ENCODE results near the gene MRGPRX1.
"Not testable (repeated sequence)": the region's sequence is repeated elsewhere in the genome, so short reads cannot be mapped to it uniquely, and the experiment has no call there.

Gene MRGPRX1

GRCh38 chr11:18939314-18939713 is at the start of gene MRGPRX1:
MRGPRX1 (minus strand) TSS chr11:18939414; CDS start chr11:18934784, 4,630 bp downstream.
- DNase-seq: no peak

DNA sequence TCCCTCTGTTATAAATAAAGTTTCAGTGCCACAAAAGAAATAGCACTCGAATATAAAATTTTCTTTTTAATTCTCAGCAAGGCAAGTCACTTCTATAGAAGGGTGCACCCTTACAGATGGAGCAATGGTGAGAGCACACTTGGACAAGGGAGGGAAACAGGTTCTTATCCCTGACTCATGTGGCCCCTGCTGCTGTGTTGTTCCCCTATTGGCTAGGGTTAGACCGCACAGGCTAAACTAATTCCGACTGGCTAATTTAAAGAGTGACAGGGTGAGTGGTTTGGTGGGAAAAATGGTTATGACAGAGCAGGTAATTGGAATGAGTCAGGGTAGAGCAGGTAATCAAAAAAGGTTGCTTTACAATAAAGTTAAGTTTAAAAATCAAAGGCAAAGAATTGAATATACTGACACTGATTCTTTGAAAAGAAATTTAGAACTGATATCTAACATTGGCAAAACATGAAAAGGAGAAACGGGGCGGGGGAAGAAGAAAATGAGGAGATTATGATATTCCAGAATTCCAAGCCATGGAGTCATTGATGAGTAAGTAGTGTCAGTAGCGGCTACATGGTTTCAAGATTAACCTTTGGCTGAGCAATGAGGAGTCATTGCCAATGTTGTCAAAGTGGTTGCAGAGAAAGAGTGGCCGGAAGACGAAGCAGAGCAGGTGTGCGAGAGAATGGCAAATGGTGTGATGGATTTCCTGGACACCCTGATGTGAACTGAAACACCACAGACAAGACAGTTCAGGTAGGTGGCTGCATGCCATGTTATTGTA is 48.4 kb upstream of the MRGPRX1 start:
- DNase-seq: peak in 1 of 2 experiments; percentile 2

GRCh38 chr11:18986744-18987143 is 47.5 kb upstream of the MRGPRX1 start:
- no peak for DNase-seq

DNA sequence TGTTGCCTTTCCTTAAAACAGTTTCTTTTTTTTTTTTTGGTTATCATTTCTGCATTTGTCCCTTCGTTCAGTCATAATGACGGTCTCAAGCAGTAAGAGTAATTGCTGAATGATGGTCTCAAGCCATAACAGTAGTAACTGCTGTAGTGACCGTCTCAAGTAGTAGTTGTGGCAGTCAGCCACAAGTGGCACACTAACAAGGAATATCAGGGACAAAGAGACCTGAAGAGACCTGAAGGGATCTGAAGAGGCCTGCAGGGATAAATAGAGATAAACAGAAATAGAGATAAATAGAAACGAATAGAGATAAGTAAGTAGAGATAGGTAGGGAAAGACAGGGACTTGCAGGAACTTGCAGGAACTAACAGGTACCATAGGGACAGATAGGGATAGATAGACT is 42.7 kb upstream of the MRGPRX1 start:
- no peak for DNase-seq

- DNase-seq: no peak
Measured at GRCh38 chr11:18974192-18974591, 35.0 kb upstream of the MRGPRX1 start.

- no peak for DNase-seq
Measured at GRCh38 chr11:18972336-18972735, 33.1 kb upstream of the MRGPRX1 start.

DNA sequence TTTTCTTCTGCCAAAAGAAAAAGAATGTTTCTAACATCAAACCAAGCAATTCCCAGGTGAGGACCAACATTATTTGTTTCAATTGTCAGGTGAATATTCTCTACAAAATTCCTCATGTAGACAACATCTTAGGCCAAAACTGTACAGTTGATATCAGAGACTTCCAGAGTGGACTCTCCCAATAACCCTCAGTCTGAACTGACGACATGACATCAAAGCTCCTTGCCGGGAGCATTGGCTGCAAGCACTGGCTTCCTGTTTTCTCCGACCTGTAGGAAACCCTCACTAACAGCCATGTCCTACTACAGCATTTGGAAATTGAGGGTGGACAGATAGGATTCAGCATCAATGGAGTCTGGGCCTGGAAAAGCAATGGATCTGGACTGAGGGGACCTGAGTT is 30.5 kb upstream of the MRGPRX1 start:
- no peak for DNase-seq

DNA sequence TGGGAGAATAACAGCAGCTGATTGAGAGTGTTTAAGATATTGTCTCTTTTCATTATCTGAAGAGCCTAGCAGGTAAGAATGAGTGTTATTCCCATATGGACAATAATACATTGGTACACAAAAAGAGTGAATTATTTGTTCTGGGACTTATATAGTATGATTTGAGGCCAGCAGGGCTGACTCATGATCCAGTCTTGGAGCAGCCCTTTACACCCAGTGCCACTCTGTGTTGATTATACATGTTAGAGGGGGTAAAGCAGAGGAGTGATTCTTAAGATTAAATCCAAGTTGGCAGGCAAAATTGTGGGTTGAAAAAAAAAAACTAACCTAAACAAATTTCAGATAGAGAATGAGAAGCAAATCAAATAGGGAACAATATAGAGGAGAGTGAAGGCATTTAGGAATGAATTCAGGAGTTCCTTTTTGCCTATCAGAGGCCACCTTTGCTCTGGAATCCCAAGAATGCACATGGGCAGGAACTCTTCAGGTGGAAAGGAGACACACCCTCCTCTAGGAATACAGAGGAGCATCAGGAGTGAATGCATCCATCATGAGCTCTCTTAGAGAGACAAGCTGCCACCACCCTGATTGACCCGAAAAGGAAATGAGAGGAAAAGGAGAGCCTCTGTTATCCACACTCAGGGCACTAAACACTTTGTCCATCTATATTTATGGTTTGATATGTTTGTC is 19.2 kb upstream of the MRGPRX1 start:
- DNase-seq: no peak

- DNase-seq: no peak
Measured at GRCh38 chr11:18956630-18957029, 17.4 kb upstream of the MRGPRX1 start.

GRCh38 chr11:18936002-18936673 is 3.1 kb downstream of the MRGPRX1 start:
- no peak for DNase-seq

DNA sequence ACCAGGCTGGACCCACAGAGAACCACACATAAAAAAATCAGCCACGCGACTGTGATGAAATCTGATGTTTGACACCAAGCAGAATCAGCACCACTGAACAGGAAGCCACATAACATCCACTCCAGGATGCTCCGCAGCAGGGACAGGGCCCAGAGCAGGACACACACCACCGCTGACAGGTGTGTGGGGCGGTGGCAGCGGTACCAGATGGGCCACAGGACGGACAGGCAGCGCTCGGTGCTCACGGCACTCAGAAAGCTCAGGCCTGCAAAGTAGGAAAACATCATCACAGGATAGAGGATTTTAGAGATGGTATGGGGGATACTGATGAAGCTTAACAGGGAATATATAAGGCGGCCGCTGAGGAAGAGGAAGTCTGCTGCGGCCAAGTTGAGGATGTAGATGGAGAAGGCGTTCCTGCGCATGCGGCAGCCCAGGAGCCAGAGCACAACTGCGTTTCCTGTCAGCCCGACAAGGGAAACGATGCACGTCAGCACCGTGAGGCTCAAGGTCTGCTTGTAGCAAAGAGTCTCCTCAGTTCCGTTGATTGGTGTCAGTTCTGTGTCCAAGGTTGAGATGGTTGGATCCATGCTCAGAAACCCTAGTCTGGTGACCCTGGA is 4.9 kb downstream of the MRGPRX1 start:
- DNase-seq: no peak

GRCh38 chr11:18927550-18928322 is 11.5 kb downstream of the MRGPRX1 start:
- DNase-seq: no peak

DNA sequence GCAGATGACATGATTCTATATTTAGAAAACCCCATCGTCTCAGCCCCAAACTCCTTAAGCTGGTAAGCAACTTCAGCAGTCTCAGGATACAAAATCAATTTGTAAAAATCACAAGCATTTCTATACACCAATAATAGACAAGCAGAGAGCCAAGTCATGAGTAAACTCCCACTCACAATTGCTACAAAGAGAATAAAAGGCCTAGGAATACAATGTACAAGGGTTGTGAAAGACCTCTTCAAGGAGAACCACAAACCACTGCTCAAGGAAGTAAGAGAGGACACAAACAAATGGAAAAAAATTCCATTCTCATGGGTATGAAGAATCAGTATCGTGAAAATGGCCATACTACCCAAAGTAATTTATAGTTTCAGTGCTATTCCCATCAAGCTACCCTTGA is 13.8 kb downstream of the MRGPRX1 start:
- not testable (repeated sequence) for DNase-seq

- DNase-seq: no peak
Measured at GRCh38 chr11:18912883-18913282, 26.3 kb downstream of the MRGPRX1 start.

DNA sequence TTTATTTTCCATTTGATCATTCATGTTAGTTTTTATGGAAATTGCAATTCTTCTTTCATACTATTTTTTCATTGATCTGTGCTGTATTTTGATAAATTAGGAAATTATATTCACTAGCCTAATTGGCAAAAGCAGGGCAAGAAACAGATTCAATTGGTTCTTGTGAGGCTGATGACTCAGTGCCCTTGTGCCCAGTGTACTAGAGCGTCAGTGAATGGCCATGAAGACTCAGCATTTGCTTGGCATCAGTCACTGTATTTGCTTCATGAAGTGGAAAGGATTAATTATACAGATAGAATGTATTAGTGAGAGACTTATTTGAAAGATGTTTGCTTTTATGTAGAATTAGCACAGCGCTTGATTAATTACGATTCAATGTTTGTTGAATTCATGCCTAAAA is 31.8 kb downstream of the MRGPRX1 start:
- no peak for DNase-seq

DNA sequence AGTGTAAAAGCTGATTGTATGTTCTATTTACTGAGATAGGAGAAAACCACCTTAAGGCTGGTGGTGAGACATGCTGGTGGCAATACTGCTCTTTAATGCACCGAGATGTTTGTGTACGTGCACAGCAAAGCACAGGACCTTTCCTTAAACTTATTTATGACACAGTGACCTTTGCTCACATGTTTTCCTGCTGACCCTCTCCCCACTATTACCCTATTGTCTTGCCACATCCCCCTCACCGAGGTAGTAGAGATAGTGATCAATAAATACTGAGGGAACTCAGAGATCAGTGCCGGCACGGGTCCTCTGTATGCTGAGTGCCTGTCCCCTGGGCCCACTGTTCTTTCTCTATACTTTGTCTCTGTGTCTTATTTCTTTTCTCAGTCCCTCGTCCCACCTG is 38.6 kb downstream of the MRGPRX1 start:
- DNase-seq: not testable (repeated sequence)

GRCh38 chr11:18900151-18900611 is 39.0 kb downstream of the MRGPRX1 start:
- not testable (repeated sequence) for DNase-seq

DNA sequence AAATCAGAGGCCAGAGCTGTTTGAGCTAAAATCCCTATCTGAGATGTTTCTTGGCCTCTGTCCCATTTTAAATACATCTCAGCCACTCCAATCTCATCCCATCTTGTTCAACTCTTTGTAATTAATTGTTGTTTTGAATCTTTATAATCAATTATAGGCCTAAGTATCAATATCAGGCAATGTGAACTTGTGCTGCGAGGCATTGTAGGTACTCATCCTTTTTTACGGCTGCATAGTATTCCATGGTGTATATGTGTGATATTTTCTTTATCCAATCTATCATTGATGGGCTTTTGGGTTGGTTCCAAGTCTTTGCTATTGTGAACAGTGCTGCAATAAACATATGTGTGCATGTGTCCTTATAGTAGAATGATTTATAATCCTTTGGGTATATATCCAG is 47.5 kb downstream of the MRGPRX1 start:
- DNase-seq: not testable (repeated sequence)

DNA sequence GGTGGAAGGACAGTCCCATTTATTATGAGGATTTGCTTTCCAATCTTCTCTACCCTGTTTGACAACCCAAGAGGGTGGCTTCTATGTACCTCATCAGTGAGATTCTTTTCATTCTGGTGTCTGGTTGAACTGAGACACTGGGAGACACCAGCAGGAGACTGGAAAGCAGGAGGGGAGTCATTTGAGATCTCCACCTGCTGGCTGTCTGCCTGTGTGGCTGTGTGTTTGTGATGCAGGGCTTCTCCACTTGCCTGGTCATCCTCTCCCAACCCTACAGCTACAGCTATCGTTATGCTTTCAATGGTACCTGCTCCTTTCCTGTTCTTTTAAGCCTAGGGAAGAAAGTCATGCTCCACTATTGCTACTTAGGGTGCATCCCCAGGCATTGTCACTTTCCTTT is 48.6 kb downstream of the MRGPRX1 start:
- DNase-seq: no peak
